VCaP (cell line): Measurements from ENCODE around the gene MYO3B.

ENCODE experiments used
- H3K27ac ChIP-seq: fragments of 450-650 bp; 2 replicates; pipeline ENCODE4 v1.5.1; 2017
- CTCF ChIP-seq: fragments of 450-650 bp; conservative IDR thresholded peaks from 2 replicates; pipeline ENCODE4 v1.5.1; 2017; ENCODE audit warnings: mild to moderate bottlenecking, moderate library complexity

The MYO3B gene

GRCh38 chr2:170264522-170264860 is 86.5 kb downstream of the MYO3B start:
- no peak for TF ChIP-seq CTCF
- no peak overlapping the region for H3K27ac ChIP-seq

- TF ChIP-seq CTCF: no peak
- H3K27ac ChIP-seq: no peak overlapping the region
Measured at GRCh38 chr2:170264865-170265264, 86.9 kb downstream of the MYO3B start.

- no peak overlapping the region for H3K27ac ChIP-seq
- TF ChIP-seq CTCF: no peak
Measured at GRCh38 chr2:170265321-170265720, 87.4 kb downstream of the MYO3B start.

- no peak overlapping the region for H3K27ac ChIP-seq
- TF ChIP-seq CTCF: no peak
Measured at GRCh38 chr2:170266358-170266757, 88.4 kb downstream of the MYO3B start.

- no peak overlapping the region for H3K27ac ChIP-seq
Measured at GRCh38 chr2:170267071-170267470, 89.1 kb downstream of the MYO3B start.

GRCh38 chr2:170270278-170270864 is 92.4 kb downstream of the MYO3B start:
- H3K27ac ChIP-seq: peak overlapping the region; percentile 18; the same call in 1 of the 2 replicates
- no peak for TF ChIP-seq CTCF

More at GRCh38 chr2:170267071-170267470, 89.1 kb downstream of the MYO3B start:
- TF ChIP-seq CTCF: no peak

GRCh38 chr2:170271340-170271739 is 93.4 kb downstream of the MYO3B start:
- TF ChIP-seq CTCF: no peak

More at GRCh38 chr2:170271340-170271739, 93.4 kb downstream of the MYO3B start:
- no peak overlapping the region for H3K27ac ChIP-seq
